Testis (tissue), 2 donors: ENCODE measurements around the gene BBS1.

Source experiments
- POLR2A ChIP-seq: fragments of 450-650 bp; IDR thresholded peaks from one replicate; pipeline ENCODE4 v1.6.1; 2017; ENCODE audit warnings: antibody characterized with exemption, mild to moderate bottlenecking, moderate library complexity
- TF ChIP-seq, protein P1 (sequence below), 3 experiments: fragments of 450-650 bp in 2 of 3; fragments of 200-600 bp in 1 of 3; sonication (generic) in 1 of 3; IDR thresholded peaks; one replicate each; pipeline ENCODE4 v1.5.1; 2016 to 2019; ENCODE audit warnings: antibody characterized with exemption in 3 of 3, mild to moderate bottlenecking in 2 of 3, moderate library complexity in 1 of 3

GRCh38 chr11:66510990-66511339, 530 bp downstream of the BBS1 start:
- TF ChIP-seq, protein P1, sequence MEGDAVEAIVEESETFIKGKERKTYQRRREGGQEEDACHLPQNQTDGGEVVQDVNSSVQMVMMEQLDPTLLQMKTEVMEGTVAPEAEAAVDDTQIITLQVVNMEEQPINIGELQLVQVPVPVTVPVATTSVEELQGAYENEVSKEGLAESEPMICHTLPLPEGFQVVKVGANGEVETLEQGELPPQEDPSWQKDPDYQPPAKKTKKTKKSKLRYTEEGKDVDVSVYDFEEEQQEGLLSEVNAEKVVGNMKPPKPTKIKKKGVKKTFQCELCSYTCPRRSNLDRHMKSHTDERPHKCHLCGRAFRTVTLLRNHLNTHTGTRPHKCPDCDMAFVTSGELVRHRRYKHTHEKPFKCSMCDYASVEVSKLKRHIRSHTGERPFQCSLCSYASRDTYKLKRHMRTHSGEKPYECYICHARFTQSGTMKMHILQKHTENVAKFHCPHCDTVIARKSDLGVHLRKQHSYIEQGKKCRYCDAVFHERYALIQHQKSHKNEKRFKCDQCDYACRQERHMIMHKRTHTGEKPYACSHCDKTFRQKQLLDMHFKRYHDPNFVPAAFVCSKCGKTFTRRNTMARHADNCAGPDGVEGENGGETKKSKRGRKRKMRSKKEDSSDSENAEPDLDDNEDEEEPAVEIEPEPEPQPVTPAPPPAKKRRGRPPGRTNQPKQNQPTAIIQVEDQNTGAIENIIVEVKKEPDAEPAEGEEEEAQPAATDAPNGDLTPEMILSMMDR (IDR thresholded peaks at IDR 0.05): no peak
- TF ChIP-seq POLR2A: no peak
